HepG2 (cell line): Measurements from ENCODE around the gene ZNF513. TPM values are rescaled to one million over a fixed set of nuclear protein-coding genes. Genes with fewer than 3 reads are reported as not detected.

Experiments used
- DDIT3 ChIP-seq: sonication (generic); formaldehyde crosslinking; IDR thresholded peaks from 2 replicates; pipeline ENCODE4 v1.4.0; 2020; ENCODE audit warnings: mild to moderate bottlenecking, missing genetic modification reagents
- ERF ChIP-seq: IDR thresholded peaks from 2 replicates; pipeline ENCODE4 v1.6.1; 2018; ENCODE audit warnings: missing biosample characterization, missing genetic modification reagents
- KMT2B ChIP-seq: IDR thresholded peaks from 2 replicates; pipeline ENCODE4 v1.6.1; 2016; ENCODE audit warnings: missing genetic modification reagents, missing compliant biosample characterization
- MAFK ChIP-seq, 2 experiments: IDR thresholded peaks in 1 of 2; conservative IDR thresholded peaks in 1 of 2; 2 replicates each; pipeline ENCODE4 v1.6.1; 2011; ENCODE audit warnings: improper control_type of control experiment in 2 of 2, low read length in 2 of 2
- REST ChIP-seq, 2 experiments: IDR thresholded peaks; 2 replicates each; pipeline ENCODE4 v1.6.1; 2011 to 2012; ENCODE audit warnings: low read length in 2 of 2, borderline replicate concordance in 1 of 2, low read depth in 1 of 2, mild to moderate bottlenecking in 1 of 2, moderate library complexity in 1 of 2
- RFX3 ChIP-seq: IDR thresholded peaks from 2 replicates; pipeline ENCODE4 v1.6.1; 2016; ENCODE audit warnings: missing biosample characterization, missing genetic modification reagents
- SNAI1 ChIP-seq: sonication (generic); formaldehyde crosslinking; IDR thresholded peaks from 2 replicates; pipeline ENCODE4 v1.5.0; 2020; ENCODE audit warnings: mild to moderate bottlenecking, missing genetic modification reagents, borderline replicate concordance
- SOX13 ChIP-seq, 3 experiments: fragments of 450-650 bp in 1 of 3; sonication (generic) in 1 of 3; formaldehyde crosslinking in 1 of 3; IDR thresholded peaks in 2 of 3; conservative IDR thresholded peaks in 1 of 3; 2 replicates each; pipeline versions ENCODE4 v1.5.0 to v1.6.1; 2016 to 2020; ENCODE audit warnings: antibody characterized with exemption in 1 of 3, mild to moderate bottlenecking in 1 of 3, missing compliant biosample characterization in 1 of 3, missing genetic modification reagents in 1 of 3, moderate library complexity in 1 of 3
- SRSF4 ChIP-seq: fragments of 200-400 bp; formaldehyde crosslinking; IDR thresholded peaks from one replicate; pipeline ENCODE4 v1.6.1; 2018; ENCODE audit warnings: mild to moderate bottlenecking, low read depth, low read length, moderate library complexity; ENCODE audit not compliant: poor library complexity, severe bottlenecking
- TEAD2 ChIP-seq: sonication (generic); formaldehyde crosslinking; IDR thresholded peaks from 2 replicates; pipeline ENCODE4 v1.9.0; 2021; ENCODE audit warnings: missing genetic modification reagents
- ZNF367 ChIP-seq: sonication (generic); formaldehyde crosslinking; IDR thresholded peaks from 2 replicates; pipeline ENCODE4 v1.4.0; 2020; ENCODE audit warnings: missing genetic modification reagents, borderline replicate concordance
- ZNF703 ChIP-seq: sonication (generic); formaldehyde crosslinking; IDR thresholded peaks from 2 replicates; pipeline ENCODE4 v1.5.1; 2020; ENCODE audit warnings: missing genetic modification reagents, mild to moderate bottlenecking, moderate library complexity, borderline replicate concordance
- ZNF724P ChIP-seq: sonication (generic); formaldehyde crosslinking; IDR thresholded peaks from 2 replicates; pipeline ENCODE4 v1.8.0; 2022; ENCODE audit warnings: missing genetic modification reagents, borderline replicate concordance
- ZSCAN21 ChIP-seq: sonication (generic); formaldehyde crosslinking; IDR thresholded peaks from 2 replicates; pipeline ENCODE4 v1.8.0; 2022; ENCODE audit warnings: mild to moderate bottlenecking, missing genetic modification reagents, moderate library complexity, borderline replicate concordance
- polyA plus RNA-seq, 8 experiments: library from polyadenylated mRNA; depleted of rRNA in 3 of 8; stranded (reverse) in 7 of 8; unstranded in 1 of 8; fragments of >200 nt; fragmentation: Illumina TruSeq in 4 of 8; extraction: Trizol in 4 of 8; gene quantifications; 2 replicates each; pipeline versions ENCODE4 v1.2.1 to v1.2.3, GENCODE V29; 2011 to 2016; ENCODE audit warnings: low read depth in 4 of 8, missing spikeins in 1 of 8, mixed read lengths in 1 of 8; ENCODE audit not compliant: insufficient read depth in 1 of 8
- total RNA-seq, 5 experiments: library from RNA; depleted of rRNA; stranded (reverse); fragments of >200 nt; fragmentation: Illumina TruSeq; extraction: Trizol; gene quantifications; 2 replicates each; pipeline ENCODE4 v1.2.3, GENCODE V29; 2016; ENCODE audit warnings: low read depth in 1 of 5
- TF ChIP-seq, protein P1 (sequence below): sonication (generic); formaldehyde crosslinking; IDR thresholded peaks from 2 replicates; pipeline ENCODE4 v1.4.0; 2020; ENCODE audit warnings: missing genetic modification reagents, mild to moderate bottlenecking, borderline replicate concordance
- TF ChIP-seq, protein P2 (sequence below): sonication (generic); formaldehyde crosslinking; IDR thresholded peaks from 2 replicates; pipeline ENCODE4 v1.5.0; 2020; ENCODE audit warnings: missing genetic modification reagents

ZNF513 gene
- total and polyA plus RNA-seq, 2 of the 13 experiments (the other 11 are each of a cell fraction or from before 2014, with no cell fraction given) = 4.9 to 6.3 TPM

GRCh38 chr2:27428978-27429541, 48.5 kb upstream of the ZNF513 start (continued):
- TF ChIP-seq, protein P1, sequence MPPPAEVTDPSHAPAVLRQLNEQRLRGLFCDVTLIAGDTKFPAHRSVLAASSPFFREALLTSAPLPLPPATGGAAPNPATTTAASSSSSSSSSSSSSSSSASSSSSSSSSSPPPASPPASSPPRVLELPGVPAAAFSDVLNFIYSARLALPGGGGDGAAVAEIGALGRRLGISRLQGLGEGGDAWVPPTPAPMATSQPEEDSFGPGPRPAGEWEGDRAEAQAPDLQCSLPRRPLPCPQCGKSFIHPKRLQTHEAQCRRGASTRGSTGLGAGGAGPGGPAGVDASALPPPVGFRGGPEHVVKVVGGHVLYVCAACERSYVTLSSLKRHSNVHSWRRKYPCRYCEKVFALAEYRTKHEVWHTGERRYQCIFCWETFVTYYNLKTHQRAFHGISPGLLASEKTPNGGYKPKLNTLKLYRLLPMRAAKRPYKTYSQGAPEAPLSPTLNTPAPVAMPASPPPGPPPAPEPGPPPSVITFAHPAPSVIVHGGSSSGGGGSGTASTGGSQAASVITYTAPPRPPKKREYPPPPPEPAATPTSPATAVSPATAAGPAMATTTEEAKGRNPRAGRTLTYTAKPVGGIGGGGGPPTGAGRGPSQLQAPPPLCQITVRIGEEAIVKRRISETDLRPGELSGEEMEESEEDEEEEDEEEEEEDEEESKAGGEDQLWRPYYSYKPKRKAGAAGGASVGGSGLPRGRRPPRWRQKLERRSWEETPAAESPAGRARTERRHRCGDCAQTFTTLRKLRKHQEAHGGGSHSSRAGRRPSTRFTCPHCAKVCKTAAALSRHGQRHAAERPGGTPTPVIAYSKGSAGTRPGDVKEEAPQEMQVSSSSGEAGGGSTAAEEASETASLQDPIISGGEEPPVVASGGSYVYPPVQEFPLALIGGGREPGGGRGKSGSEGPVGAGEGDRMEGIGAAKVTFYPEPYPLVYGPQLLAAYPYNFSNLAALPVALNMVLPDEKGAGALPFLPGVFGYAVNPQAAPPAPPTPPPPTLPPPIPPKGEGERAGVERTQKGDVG (CRISPR knock-in tag) = no peak
- TF ChIP-seq TEAD2 (CRISPR knock-in tag) = no peak
- TF ChIP-seq DDIT3 (CRISPR knock-in tag) = no peak
- TF ChIP-seq ZSCAN21 = peak; percentile 51; the same call in 1 of the 2 replicates
- 0 out of 2 replicates have a peak, but pooled peaks have one; percentile 45 for TF ChIP-seq KMT2B
- TF ChIP-seq RFX3 = no peak
- 0 out of 2 replicates have a peak, but pooled peaks have one; percentile 65 for TF ChIP-seq SNAI1 (CRISPR knock-in tag)
- TF ChIP-seq, protein P2, sequence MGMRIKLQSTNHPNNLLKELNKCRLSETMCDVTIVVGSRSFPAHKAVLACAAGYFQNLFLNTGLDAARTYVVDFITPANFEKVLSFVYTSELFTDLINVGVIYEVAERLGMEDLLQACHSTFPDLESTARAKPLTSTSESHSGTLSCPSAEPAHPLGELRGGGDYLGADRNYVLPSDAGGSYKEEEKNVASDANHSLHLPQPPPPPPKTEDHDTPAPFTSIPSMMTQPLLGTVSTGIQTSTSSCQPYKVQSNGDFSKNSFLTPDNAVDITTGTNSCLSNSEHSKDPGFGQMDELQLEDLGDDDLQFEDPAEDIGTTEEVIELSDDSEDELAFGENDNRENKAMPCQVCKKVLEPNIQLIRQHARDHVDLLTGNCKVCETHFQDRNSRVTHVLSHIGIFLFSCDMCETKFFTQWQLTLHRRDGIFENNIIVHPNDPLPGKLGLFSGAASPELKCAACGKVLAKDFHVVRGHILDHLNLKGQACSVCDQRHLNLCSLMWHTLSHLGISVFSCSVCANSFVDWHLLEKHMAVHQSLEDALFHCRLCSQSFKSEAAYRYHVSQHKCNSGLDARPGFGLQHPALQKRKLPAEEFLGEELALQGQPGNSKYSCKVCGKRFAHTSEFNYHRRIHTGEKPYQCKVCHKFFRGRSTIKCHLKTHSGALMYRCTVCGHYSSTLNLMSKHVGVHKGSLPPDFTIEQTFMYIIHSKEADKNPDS (CRISPR knock-in tag) = no peak
- TF ChIP-seq ZNF724P (CRISPR knock-in tag) = no peak; the same call in 1 of the 2 replicates
- 0 out of 2 replicates have a peak, but pooled peaks have one; percentile 45 for TF ChIP-seq ZNF367
- no peak for TF ChIP-seq ZNF703
- TF ChIP-seq ERF (CRISPR knock-in tag) = no peak
- TF ChIP-seq SOX13 (IDR thresholded peaks at IDR 0.05) = no peak; the same call in 1 of the 2 replicates
- TF ChIP-seq SOX13 (CRISPR knock-in tag; conservative IDR thresholded peaks at IDR 0.05 in 1 of 2, IDR thresholded peaks at IDR 0.05 in 1 of 2) = peak; percentile 55 to 87; a peak in 3 of 4 replicates
- no peak for TF ChIP-seq MAFK (conservative IDR thresholded peaks at IDR 0.05 in 1 of 2, IDR thresholded peaks at IDR 0.05 in 1 of 2; ENCODE audit: low read length in 2 of 2)
- TF ChIP-seq REST (IDR thresholded peaks at IDR 0.05; ENCODE audit: borderline replicate concordance in 1 of 2, low read depth in 1 of 2, low read length in 2 of 2) = peak in 1 of 2 experiments; percentile 18; a peak in 3 of 4 replicates
- TF ChIP-seq SRSF4 = no peak
